Astrocyte (in vitro differentiated cells and primary cell): ENCODE results near the gene CCNB3. TPM values are rescaled to one million over a fixed set of nuclear protein-coding genes. Genes with fewer than 3 reads are reported as not detected.

Source experiments
- DNase-seq: peaks from one replicate; pipeline ENCODE4 v3.0.0-alpha.2; 2010; ENCODE audit warnings: low read depth
- FAIRE-seq: peaks from 2 replicates; lab custom pipeline; 2011; peaks lifted over from hg19 to GRCh38; lab: Jason Lieb, UNC
- H2AFZ ChIP-seq: 2 replicates; pipeline ENCODE4 v1.6.0; 2012; ENCODE audit warnings: low read depth, low read length, inconsistent platforms
- H3K27ac ChIP-seq: 2 replicates; pipeline ENCODE4 v1.5.1; 2011; ENCODE audit warnings: low read depth, low read length, inconsistent platforms
- H3K27me3 ChIP-seq: 2 replicates; pipeline ENCODE4 v1.6.0; 2011; ENCODE audit warnings: low read length, inconsistent platforms; ENCODE audit not compliant: insufficient read depth
- H3K36me3 ChIP-seq: 2 replicates; pipeline ENCODE4 v1.5.1; 2011; ENCODE audit warnings: low read length, inconsistent platforms; ENCODE audit not compliant: insufficient read depth
- H3K4me1 ChIP-seq: 2 replicates; pipeline ENCODE4 v1.5.1; 2011; ENCODE audit warnings: low read length, inconsistent platforms; ENCODE audit not compliant: insufficient read depth
- H3K4me2 ChIP-seq: 2 replicates; pipeline ENCODE4 v1.6.0; 2012; ENCODE audit warnings: low read length, inconsistent platforms
- H3K4me3 ChIP-seq: 2 replicates; pipeline ENCODE4 v1.5.1; 2011; ENCODE audit warnings: low read depth, mild to moderate bottlenecking, low read length, inconsistent platforms; ENCODE audit not compliant: insufficient read depth
- H3K79me2 ChIP-seq: 2 replicates; pipeline ENCODE4 v1.6.0; 2012; ENCODE audit warnings: mild to moderate bottlenecking, low read length, inconsistent platforms; ENCODE audit not compliant: insufficient read depth
- H3K9ac ChIP-seq: 2 replicates; pipeline ENCODE4 v1.6.0; 2012; ENCODE audit warnings: mild to moderate bottlenecking, low read length, inconsistent platforms
- H3K9me3 ChIP-seq: 2 replicates; pipeline ENCODE4 v1.5.1; 2012; ENCODE audit warnings: low read depth, mild to moderate bottlenecking, low read length, inconsistent platforms; ENCODE audit not compliant: insufficient read depth
- H4K20me1 ChIP-seq: 2 replicates; pipeline ENCODE4 v1.6.0; 2012; ENCODE audit warnings: low read length, inconsistent platforms; ENCODE audit not compliant: insufficient read depth
- H3K27ac Mint-ChIP-seq: one replicate; pipeline ENCODE4 v1.8.0; 2021; ENCODE audit warnings: mild to moderate bottlenecking, mixed read lengths; ENCODE audit not compliant: unreplicated experiment
- H3K27me3 Mint-ChIP-seq: one replicate; pipeline ENCODE4 v1.8.0; 2021; ENCODE audit warnings: low read depth, mixed read lengths; ENCODE audit not compliant: unreplicated experiment
- H3K36me3 Mint-ChIP-seq: one replicate; pipeline ENCODE4 v1.8.0; 2021; ENCODE audit warnings: low read depth, mixed read lengths; ENCODE audit not compliant: unreplicated experiment
- H3K4me1 Mint-ChIP-seq: one replicate; pipeline ENCODE4 v1.8.0; 2021; ENCODE audit warnings: low read depth, mixed read lengths; ENCODE audit not compliant: unreplicated experiment
- H3K4me3 Mint-ChIP-seq: one replicate; pipeline ENCODE4 v1.8.0; 2021; ENCODE audit warnings: mild to moderate bottlenecking, moderate library complexity, mixed read lengths; ENCODE audit not compliant: unreplicated experiment
- H3K9me3 Mint-ChIP-seq: one replicate; pipeline ENCODE4 v1.8.0; 2021; ENCODE audit warnings: mild to moderate bottlenecking, mixed read lengths; ENCODE audit not compliant: unreplicated experiment
- CTCF ChIP-seq: IDR thresholded peaks from 2 replicates; pipeline ENCODE4 v1.5.1; 2011; ENCODE audit warnings: low read depth, mild to moderate bottlenecking, inconsistent platforms, low read length, moderate library complexity; ENCODE audit not compliant: insufficient read depth
- EZH2 ChIP-seq: IDR thresholded peaks from 2 replicates; pipeline ENCODE4 v1.6.1; 2012; ENCODE audit warnings: mild to moderate bottlenecking, low read length, inconsistent platforms; ENCODE audit not compliant: insufficient read depth
- total RNA-seq: library from RNA; stranded (reverse); gene quantifications from 2 replicates; pipeline ENCODE4 v1.2.1, GENCODE V29; 2021

Gene CCNB3
- total RNA-seq, 1 donor from 2014 or later = 0.16 TPM

GRCh38 chrX:50200907-50201306 is 3.7 kb upstream of the CCNB3 start, which contains the start of gene AKAP4:
AKAP4 (minus strand) TSS chrX:50201007; CDS start chrX:50200889, 118 bp downstream.
- H3K4me3 Mint-ChIP-seq = no peak within 1 kb of the TSS
- Histone ChIP-seq H2AFZ (no peak within 1 kb of the TSS), H3K4me1 (no peaks in the 10 kb centered on the region), H3K4me2 (no peak within 1 kb of the TSS), H3K9me3 (no peaks in the 10 kb centered on the region), H3K79me2 (no peaks in the 10 kb centered on the region), H3K4me3 (no peak within 1 kb of the TSS), H4K20me1 (no peaks in the 10 kb centered on the region), H3K36me3 (no peaks in the 10 kb centered on the region), H3K27me3 (no peaks in the 10 kb centered on the region), H3K9ac (no peak within 1 kb of the TSS), H3K27ac (no peak within 1 kb of the TSS)
- no peaks in the 10 kb centered on the region for H3K36me3 Mint-ChIP-seq
- H3K9me3 Mint-ChIP-seq = no peaks in the 10 kb centered on the region
- no peaks in the 10 kb centered on the region for H3K4me1 Mint-ChIP-seq
- DNase-seq = no peak
- FAIRE-seq = no peak
- H3K27ac Mint-ChIP-seq = no peak within 1 kb of the TSS
- TF ChIP-seq CTCF = no peak
- no peak for TF ChIP-seq EZH2
- no peaks in the 10 kb centered on the region for H3K27me3 Mint-ChIP-seq

- FAIRE-seq = no peak
- no peak overlapping the region for H3K4me3 Mint-ChIP-seq
- Histone ChIP-seq H3K4me3 (no peak overlapping the region), H3K79me2 (no peaks in the 10 kb centered on the region), H3K27me3 (no peaks in the 10 kb centered on the region), H3K4me2 (no peak overlapping the region), H4K20me1 (no peaks in the 10 kb centered on the region), H3K36me3 (no peaks in the 10 kb centered on the region), H2AFZ (no peak overlapping the region), H3K9me3 (no peaks in the 10 kb centered on the region), H3K9ac (no peak overlapping the region), H3K27ac (no peak overlapping the region), H3K4me1 (no peaks in the 10 kb centered on the region)
- TF ChIP-seq CTCF = no peak
- no peak for TF ChIP-seq EZH2
- H3K36me3 Mint-ChIP-seq = no peaks in the 10 kb centered on the region
- H3K27ac Mint-ChIP-seq = no peak overlapping the region
- no peaks in the 10 kb centered on the region for H3K27me3 Mint-ChIP-seq
- DNase-seq = no peak
- no peaks in the 10 kb centered on the region for H3K9me3 Mint-ChIP-seq
- H3K4me1 Mint-ChIP-seq = no peaks in the 10 kb centered on the region
These were observed 2.0 kb upstream of the CCNB3 start for GRCh38 chrX:50202539-50202938.

- Histone ChIP-seq H3K4me2 (no peak overlapping the region), H3K36me3 (no peaks in the 10 kb centered on the region), H3K79me2 (no peaks in the 10 kb centered on the region), H2AFZ (no peak overlapping the region), H3K4me3 (no peak overlapping the region), H4K20me1 (no peaks in the 10 kb centered on the region), H3K9ac (no peak overlapping the region), H3K27me3 (no peaks in the 10 kb centered on the region), H3K27ac (no peak overlapping the region), H3K9me3 (no peaks in the 10 kb centered on the region), H3K4me1 (no peaks in the 10 kb centered on the region)
- DNase-seq = no peak
- H3K27me3 Mint-ChIP-seq = no peaks in the 10 kb centered on the region
- H3K36me3 Mint-ChIP-seq = no peaks in the 10 kb centered on the region
- H3K4me1 Mint-ChIP-seq = no peaks in the 10 kb centered on the region
- no peak for FAIRE-seq
- no peaks in the 10 kb centered on the region for H3K9me3 Mint-ChIP-seq
- no peak overlapping the region for H3K27ac Mint-ChIP-seq
- no peak for TF ChIP-seq CTCF
- no peak for TF ChIP-seq EZH2
- H3K4me3 Mint-ChIP-seq = no peak overlapping the region
These were observed 2.2 kb downstream of the CCNB3 start for GRCh38 chrX:50206753-50207152.
